Activated CD8-positive, alpha-beta memory T cell treated with anti-CD3 and anti-CD28 coated beads for 1 hour (primary cell): Measurements from ENCODE around the gene SNRPN.
"Not testable (repeated sequence)": the region's sequence is repeated elsewhere in the genome, so short reads cannot be mapped to it uniquely, and the experiment has no call there.

Experiments
- DNase-seq, 2 donors: peaks; one replicate each; pipeline ENCODE4 v3.0.0-alpha.2; 2020; ENCODE audit warnings: low read depth in 1 of 2; ENCODE audit errors: extremely low read depth in 1 of 2

The SNRPN gene

DNA sequence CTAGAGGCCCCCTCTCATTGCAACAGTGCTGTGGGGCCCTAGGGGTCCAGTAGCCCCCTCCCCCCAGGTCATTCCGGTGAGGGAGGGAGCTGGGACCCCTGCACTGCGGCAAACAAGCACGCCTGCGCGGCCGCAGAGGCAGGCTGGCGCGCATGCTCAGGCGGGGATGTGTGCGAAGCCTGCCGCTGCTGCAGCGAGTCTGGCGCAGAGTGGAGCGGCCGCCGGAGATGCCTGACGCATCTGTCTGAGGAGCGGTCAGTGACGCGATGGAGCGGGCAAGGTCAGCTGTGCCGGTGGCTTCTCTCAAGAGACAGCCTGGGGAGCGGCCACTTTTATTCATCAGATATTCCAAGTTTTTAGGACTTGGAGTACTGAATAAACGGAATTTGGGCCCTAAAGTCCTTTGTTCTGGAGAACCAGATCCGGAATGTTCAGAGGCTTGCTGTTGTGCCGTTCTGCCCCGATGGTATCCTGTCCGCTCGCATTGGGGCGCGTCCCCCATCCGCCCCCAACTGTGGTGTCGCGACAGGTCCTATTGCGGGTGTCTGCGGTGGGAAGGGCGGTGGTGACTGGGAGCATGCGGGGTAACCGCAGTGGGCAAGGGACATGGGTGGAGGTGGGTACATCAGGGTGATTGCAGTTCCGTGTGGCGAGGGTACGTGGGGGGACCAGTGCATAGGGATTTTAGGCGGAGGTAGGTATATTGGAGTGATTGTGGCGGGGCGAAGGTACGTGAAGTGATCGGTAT lies at the start of gene SNRPN, which contains the start of gene SNURF:
Gene SNRPN, plus strand, starts transcription at position 205 of the 748 bp plus-strand sequence. CDS start 19,467 bp downstream, outside the sequence.
Gene SNURF, plus strand, starts transcription at position 205 of the 748 bp plus-strand sequence. Its CDS starts 62 bp downstream, at position 267.
- DNase-seq: peak in 1 of 2 donors; percentile 44

DNA sequence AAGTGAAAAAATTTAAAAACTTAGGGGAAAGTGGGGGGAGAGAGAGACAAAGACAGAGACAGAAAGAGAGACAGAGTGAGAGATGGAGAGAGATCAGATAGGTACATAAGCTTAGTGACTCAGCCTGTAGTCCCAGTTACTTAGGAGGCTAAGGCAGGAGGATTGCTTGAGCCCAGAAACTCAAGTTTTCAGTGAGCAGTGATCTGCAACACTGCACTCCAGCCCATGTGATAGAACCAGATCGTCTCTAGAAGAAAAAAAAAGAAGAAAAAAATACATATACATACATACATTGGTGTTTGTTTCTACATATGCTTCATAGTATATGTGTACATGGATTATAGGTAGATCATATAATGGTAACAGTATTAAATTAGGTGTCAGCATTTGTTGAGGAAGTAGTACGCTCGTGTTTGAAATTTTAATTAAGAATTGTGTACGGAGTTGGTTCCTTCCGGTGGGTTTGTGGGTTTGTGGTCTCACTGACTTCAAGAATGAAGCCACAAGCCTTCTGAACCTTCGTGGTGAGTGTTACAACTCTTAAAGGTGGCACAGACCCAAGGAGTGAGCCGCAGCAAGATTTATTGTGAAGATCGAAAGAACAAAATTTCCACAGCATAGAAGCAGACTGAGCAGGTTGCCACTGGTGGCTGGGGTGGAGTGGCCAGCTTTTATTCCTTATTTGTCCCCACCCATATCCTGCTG lies 38.3 kb upstream of the SNRPN start:
- DNase-seq: no peak

DNA sequence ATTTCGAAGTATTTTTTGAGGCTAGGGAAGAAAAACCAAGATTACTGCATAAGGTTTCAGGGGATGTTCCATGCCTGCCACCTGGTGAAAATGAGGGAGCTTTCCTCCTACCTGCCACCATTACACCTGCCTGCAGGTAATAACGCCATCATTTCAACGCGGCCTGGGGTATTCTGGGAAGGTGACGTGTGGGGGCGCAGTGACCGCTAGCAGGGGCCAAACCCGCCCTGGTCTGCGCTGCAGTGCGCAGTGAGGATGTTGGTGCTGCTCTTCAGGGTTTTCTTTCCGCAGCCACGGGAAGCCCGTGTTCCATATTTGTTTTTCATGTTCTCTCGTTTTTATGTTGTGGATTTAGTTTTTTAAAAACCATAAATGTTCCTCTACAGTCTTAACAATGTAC lies 37.4 kb upstream of the SNRPN start:
- no peak for DNase-seq

DNA sequence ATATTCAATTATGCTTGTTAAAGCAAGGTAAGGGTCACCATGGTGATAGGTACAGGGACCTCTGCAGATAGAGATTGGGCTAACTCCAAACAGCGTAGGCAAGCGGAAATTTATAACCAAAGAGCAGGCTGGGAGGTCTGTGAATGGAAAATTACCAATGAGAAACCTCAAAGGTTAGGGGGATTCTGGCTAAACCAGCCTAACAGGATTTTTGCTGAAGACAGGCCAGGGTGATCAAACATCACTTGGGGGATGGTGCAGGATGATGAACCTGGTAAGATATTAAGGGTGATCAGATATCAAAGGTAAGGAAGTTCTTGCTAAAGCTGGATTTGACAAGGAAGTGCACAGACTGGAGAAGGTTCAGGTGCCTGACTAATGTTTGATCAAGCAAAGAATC lies 35.3 kb upstream of the SNRPN start:
- DNase-seq: no peak

DNA sequence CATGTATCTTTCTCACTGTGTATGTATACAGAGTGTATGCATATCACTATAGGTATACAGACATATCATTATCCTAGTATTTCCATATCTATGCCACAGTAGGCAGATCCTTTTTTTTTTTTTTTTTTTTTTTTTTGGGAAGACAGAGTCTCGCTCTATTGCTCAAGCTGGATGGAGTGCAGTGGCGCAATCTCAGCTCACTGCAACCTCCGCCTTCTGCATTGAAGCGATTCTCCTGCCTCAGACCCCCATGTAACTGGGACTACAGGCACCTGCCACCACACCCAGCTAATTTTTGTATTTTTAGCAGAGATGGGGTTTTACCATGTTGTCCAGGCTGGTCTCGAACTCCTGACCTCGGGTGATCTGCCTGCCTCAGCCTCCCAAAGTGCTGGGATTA lies 32.0 kb upstream of the SNRPN start:
- DNase-seq: not testable (repeated sequence)

DNA sequence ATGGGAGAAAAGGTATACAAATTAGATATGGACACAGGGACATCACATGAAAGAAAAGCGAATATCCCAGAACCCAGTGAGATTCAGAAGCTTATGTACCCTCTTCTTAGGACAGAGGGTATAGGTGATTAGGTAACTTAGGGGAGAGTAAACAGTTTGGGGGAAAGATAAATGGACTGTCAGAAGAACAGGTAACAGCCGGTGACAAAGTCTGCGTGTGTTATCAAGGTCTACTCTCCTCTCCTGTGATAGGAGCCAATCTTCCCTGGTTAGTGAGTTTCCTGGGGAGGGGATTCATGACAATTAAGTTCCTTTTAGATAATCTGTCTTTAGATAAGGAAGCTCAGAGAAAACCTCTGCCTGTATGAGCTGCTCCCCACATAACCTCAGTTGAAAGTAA lies 30.6 kb upstream of the SNRPN start:
- no peak for DNase-seq

DNA sequence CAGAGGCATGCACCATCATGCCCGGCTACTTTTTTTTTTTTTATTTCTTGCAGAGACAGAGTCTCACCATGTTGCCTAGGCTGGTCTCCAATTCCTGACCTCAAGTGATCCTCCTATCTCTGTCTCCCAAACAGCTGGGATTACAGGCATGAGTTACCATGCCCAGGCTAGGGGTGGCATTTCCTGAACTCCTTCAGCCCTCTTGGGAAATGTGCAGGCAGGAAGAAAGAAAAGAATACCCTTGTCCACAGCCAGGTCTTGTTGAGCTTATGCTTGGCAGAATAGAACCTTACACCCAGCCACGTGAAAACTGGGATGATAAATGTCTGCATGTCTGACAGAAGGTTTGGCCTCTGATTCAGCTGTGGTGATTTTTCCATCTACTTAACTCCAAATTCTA lies 30.2 kb upstream of the SNRPN start:
- no peak for DNase-seq

DNA sequence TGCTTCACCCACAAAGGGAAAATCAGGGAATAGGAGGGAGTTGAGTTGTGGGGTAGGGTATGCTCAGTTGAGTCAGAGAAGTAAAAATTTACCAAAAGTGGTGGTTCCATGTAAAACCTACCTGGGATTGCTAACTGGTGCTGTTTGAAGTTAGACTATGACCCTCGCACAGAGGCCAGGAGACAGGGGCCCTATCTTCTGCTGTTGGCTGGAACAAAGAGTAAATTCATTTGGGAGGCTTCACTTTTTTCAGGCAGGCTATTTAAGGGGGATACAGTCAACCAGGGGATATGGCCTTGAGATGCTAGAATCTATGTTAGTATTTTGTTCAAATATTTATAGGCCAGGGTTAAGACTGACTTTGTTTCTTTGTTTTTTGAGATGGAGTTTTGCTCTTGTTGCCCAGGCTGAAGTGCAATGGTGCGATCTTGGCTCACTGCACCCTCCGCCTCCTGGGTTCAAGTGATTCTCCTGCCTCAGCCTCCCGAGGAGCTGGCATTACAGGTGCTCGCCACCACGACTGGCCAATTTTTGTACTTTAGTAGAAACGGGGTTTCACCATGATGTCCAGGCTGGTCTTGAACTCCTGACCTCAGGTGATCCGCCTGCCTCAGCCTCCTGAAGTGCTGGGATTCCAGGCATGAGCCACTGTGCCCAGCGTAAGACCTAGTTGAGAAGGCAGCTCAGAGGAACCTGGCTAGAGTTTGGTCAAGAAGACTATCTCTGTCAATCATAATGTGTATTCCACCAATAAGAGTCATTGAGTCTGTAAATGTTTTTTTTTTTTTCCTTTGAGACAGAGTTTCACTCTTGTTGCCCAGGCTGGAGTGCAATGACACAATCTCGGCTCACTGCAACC lies 22.7 kb upstream of the SNRPN start:
- DNase-seq: not testable (repeated sequence)

DNA sequence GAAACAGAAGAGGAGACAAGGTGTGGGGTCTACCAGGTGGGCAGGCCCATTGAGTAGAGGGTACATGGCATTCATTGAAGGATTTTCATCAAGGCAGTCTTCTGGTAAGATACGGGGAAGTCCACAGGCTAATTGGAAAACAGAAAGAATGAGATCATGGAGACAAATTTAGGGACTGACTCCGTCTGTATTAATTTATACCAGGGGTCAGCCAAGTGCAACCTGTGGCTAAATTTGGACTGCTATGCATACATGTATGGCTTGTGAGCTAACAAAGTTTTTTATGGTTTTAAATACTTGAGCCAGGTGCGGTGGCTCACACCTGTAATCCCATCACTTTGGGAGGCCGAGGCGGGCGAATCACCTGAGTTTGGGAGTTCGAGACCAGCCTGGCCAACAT lies 21.1 kb upstream of the SNRPN start:
- no peak for DNase-seq

DNA sequence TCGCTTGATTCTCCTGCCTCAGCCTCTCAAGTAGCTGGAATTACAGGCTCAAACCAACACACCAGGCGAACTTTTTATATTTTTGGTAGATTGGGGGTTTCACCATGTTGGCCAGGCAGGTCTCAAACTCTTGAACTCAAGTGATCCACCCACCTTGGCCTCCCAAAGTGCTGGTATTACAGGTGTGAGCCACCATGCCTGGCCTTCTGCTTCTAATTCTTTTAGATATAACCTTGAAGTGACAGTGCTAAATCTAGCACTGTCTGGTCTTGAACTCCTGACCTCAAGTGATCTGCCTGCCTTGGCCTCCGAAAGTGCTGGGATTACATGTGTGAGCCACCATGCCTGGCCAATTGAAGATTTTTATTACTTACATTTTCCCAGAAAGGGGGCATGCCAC lies 16.6 kb upstream of the SNRPN start:
- not testable (repeated sequence) for DNase-seq

DNA sequence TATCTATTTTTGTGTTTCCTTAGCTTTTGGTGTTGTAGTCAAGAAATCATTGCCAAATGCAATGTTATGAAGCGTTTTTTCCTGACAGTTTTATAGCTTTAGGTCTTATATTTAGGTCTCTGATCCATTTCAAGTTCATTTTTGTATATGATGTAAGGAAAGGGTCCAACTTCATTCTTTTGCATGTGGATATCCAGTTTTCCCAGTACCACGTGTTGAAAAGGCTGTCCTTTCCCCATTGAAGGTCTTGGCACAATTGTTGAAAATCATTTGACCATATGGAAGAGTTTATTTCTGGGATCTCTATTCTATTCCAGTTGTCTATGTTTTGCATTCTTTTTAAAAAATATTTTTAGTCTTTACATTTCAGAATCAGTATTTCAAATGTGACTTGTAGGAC lies 14.6 kb upstream of the SNRPN start:
- DNase-seq: no peak

DNA sequence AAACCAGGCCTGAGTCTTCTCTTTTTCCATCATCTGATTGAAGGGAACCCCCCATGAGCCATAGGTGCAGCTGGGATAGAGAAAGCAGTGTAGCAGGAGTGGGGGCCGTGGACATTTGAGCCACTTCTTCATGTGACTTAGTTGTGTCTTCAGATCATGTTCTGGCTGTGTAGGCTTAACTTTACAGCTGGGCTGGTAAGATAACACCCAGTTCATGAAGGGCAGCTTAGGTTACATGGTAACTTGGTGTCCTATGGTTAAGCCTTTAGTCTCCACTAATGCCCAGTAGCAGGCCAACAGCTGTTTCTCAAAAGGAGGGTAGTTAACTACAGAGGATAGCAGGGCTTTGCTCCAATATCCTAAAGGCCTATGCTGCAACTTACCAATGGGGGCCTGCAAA lies 11.4 kb upstream of the SNRPN start:
- no peak for DNase-seq

DNA sequence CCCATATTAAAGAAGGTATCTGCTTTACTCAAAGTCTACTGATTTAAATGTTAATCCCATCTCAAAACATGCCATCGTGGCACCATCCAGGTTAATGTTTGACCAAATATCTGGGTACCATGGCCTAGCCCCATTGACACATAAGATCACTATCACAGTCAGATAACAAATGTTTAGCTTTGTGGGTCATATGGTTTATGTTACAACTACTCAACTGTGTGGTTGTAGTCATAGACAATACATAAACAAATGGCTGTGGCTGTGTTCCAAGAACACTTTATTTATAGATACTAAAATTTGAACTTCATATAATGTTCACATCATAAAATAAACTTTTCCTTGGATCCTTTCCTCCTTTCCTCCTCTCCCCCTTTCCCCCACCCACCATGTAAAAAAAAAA lies 9.8 kb upstream of the SNRPN start:
- DNase-seq: no peak

DNA sequence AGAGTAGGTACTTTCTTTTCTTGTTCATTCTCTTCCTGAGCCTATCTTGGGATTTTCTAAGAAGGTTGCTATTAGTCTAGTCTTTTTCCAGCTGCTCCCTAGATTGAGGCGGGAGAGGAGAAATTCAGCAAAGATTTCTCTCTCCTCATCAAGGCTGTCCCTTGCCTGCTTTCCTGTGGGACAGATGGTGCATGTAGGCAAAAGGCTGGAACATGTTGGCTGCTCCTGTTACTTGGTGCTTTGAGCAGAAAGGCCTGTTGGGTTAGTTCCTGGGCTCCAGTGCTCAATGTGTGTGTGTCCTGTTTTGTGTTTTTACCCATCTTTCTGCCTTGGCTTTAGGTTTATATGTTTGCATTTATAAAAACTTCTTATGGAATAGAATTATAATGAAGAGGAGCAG lies 9.1 kb upstream of the SNRPN start:
- DNase-seq: no peak

DNA sequence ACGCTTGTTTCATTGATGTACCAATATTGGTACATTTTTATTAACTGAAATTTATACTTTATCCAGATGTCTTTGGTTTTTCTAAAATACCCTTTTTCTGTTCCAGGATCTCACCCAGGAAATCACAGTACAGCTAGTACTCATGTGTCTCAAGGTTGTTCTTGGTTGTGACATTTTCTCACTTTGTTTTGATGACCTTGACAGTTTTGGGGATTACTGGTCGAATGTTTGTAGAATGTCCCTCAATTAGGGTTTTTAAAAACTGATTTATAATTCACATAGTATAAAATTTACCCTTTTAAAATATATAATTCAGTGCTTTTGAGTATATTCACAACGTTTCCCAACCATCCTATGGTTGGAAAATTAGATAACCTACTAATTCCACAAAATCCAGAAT lies 6.3 kb upstream of the SNRPN start:
- no peak for DNase-seq

DNA sequence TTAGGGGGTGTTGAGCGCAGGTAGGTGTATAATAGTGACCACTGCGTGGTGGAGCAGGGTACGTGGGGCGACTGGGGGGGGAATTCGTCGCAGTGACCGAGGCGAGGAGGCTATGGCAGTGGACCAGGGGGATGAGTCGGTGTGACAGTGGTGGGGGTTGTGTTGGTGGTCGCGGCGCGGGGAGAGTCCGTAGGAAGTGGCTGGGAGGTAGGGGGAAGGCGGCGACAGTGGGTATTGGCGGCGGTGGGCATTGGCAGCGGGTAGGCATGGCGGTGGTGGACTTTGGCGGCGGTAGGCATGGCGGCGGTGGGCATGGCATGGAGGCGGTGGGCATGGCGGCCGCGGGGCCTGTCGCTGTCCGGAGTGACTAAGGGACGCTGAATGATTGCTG lies 739 bp downstream of the SNRPN start:
- no peak for DNase-seq

DNA sequence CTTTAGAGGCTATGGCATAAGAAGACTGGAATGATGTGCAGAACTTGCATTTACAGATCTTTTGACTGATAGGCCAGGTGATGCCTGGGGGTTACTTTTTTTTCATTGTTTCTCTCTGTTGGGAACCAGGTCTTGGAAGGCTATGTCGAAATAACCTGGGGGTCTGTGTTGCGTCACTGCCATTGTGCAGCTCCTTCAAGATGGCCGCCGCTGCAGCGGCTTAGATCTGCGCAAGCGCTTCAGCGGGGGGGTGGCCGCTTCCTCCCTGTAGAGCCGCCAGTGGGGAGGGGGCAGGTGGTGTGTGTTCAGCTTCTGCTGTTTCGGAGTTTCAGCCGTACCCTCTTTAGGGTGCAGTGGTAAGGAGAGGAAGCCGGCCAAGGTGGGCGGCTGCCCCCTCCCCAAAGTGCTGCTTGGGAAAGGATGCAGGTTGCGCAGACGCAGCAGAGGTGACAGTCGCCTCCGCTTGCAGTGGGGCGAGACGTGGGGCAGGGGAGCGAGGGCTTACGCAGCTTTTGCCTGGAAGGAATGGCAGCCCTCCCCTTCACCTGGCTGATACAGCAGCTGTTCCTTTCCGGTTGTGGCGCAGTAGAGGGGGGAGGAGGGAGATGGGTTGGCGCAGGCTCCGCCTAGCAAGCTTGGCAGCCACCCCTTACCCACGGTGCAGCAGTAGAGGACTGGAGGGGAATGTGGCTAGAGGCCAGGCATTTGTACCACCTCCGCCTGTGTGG lies 1.5 kb downstream of the SNRPN start:
- peak in 1 of 2 donors; percentile 58 for DNase-seq

DNA sequence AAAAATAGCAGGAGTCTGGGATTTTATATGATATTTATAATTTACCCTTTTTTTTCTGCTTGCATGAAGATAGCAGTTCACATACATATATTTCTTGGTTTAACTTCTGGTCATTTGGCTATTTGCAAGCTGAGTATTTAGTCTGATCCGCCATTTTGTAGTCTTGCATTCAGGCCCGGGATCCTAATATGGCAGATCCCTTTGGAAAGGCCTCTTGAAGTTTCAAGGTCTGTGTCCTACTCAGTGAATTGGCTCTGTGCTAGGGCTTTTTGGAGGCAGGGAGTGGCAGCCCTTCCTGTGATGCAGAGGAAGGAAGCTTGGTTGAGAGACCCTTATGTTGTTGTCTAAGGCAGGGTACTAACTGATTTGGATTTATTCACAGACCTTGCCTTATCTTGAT lies 2.9 kb downstream of the SNRPN start:
- DNase-seq: no peak

DNA sequence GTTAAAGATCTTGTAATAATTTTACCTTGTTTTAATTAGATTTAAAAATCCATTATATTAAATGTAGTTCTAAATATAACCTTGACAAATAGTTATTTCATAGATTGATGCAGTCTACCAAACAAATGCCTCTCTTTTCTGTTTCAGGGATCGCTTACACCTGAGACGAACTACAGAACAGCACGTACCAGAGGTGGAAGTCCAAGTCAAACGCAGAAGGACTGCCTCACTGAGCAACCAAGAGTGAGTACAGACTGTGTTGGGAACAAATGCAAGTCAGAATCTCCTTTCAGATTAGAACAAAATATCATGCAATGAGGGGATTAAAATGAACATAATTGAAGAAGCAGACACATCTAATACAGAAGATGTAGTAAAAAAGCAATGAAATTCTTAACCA lies 7.2 kb downstream of the SNRPN start:
- no peak for DNase-seq

DNA sequence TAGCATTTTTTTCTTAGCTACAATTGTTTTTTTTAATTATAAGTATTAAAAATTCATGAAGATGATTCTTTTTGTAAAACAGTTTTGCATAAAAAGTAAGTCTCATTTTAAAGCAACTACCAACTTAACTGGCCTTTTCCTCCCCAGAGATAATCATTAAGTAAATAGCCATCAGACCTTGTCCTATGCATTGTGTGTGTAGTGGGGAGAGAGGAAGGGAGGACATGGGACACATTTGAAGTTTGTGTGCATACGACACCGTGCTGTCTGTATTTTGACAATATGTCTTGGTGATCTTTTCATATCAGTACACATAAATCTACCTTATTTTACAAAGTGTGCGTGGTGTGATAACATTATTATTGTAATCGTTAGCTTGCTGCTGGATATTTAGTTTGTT lies 8.1 kb downstream of the SNRPN start:
- no peak for DNase-seq
